ENCODE measurements around the gene HGFAC.

DNA sequence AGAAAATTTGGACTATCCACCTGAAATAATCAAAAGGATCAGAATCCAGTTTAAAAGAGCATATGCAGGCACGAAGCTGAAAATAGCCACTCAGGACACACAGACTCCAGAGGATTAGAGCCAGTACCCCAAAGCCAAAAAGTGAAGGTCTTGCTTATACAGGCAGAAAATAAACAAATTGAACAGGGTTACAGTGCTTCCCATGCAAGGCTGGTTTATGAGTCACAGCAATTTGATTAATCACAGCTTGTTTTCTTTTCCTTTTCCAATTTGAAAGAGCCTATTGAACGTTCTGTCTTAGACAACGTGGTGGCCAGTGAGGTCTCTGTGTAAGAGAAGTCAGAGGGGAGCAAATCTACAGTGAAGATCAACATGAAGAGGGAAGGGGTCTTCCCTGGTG lies 10.2 kb downstream of the HGFAC start:
- TF ChIP-seq POLR2AphosphoS5 (IDR thresholded peaks at IDR 0.05) (no peak), POLR2A (IDR thresholded peaks at IDR 0.05; ENCODE audit: low read depth) (no peak), EP300 (IDR thresholded peaks at IDR 0.05) (no peak)
- TF ChIP-seq, protein P1, sequence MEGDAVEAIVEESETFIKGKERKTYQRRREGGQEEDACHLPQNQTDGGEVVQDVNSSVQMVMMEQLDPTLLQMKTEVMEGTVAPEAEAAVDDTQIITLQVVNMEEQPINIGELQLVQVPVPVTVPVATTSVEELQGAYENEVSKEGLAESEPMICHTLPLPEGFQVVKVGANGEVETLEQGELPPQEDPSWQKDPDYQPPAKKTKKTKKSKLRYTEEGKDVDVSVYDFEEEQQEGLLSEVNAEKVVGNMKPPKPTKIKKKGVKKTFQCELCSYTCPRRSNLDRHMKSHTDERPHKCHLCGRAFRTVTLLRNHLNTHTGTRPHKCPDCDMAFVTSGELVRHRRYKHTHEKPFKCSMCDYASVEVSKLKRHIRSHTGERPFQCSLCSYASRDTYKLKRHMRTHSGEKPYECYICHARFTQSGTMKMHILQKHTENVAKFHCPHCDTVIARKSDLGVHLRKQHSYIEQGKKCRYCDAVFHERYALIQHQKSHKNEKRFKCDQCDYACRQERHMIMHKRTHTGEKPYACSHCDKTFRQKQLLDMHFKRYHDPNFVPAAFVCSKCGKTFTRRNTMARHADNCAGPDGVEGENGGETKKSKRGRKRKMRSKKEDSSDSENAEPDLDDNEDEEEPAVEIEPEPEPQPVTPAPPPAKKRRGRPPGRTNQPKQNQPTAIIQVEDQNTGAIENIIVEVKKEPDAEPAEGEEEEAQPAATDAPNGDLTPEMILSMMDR (IDR thresholded peaks at IDR 0.05) = no peak
